Prostate gland (tissue), 2 donors: ENCODE measurements around the gene OPTC. TPM values are rescaled to one million over a fixed set of nuclear protein-coding genes. Genes with fewer than 3 reads are reported as not detected.

Experiments
- DNase-seq: peaks from one replicate; pipeline ENCODE4 v3.0.0-alpha.2; 2019; ENCODE audit warnings: low spot score
- H3K27ac ChIP-seq, 2 donors: fragments of 200-600 bp; sonication (generic); 2 replicates each; pipeline ENCODE4 v1.5.1; 2017 to 2019
- H3K27me3 ChIP-seq: fragments of 200-600 bp; sonication (generic); replicated peaks from 2 replicates; pipeline ENCODE4 v1.5.1; 2019; ENCODE audit not compliant: insufficient read depth
- H3K36me3 ChIP-seq, 2 donors: fragments of 200-600 bp; sonication (generic); 1 replicate in 1 of 2; 2 replicates in 1 of 2; pipeline versions ENCODE4 v1.5.1 to v1.8.1; 2017 to 2019
- H3K4me1 ChIP-seq: fragments of 200-600 bp; sonication (generic); replicated peaks from 2 replicates; pipeline ENCODE4 v1.5.1; 2019
- H3K4me3 ChIP-seq, 2 donors: fragments of 200-600 bp; sonication (generic); 2 replicates each; pipeline ENCODE4 v1.5.1; 2017 to 2019
- H3K9me3 ChIP-seq: fragments of 200-600 bp; sonication (generic); 2 replicates; pipeline ENCODE4 v1.5.1; 2017
- POLR2A ChIP-seq: fragments of 450-650 bp; IDR thresholded peaks from one replicate; pipeline ENCODE4 v1.6.1; 2016; ENCODE audit warnings: antibody characterized with exemption, mild to moderate bottlenecking
- POLR2AphosphoS5 ChIP-seq: sonication (generic); formaldehyde crosslinking; IDR thresholded peaks from one replicate; pipeline ENCODE4 v1.6.1; 2017; ENCODE audit warnings: antibody characterized with exemption
- WGBS: methylation state at CpG from one replicate; pipeline ENCODE4 v1.1.5; 2018; 5-methylcytosine and 5-hydroxymethylcytosine counted together
- intact Hi-C: fragments of 100-400 bp; cut with DNase I; formaldehyde crosslinking; loops from one replicate; pipeline ENCODE4 v1.14.2; 2022
- total RNA-seq, 2 donors: library from RNA; depleted of rRNA; stranded (reverse); fragments of >200 nt; gene quantifications; one replicate each; pipeline ENCODE4 v1.1.0, GENCODE V29; 2016
- TF ChIP-seq, protein P1 (sequence below), 4 experiments: fragments of 200-600 bp in 2 of 4; fragments of 450-650 bp in 2 of 4; sonication (generic) in 2 of 4; IDR thresholded peaks; 1 replicate in 3 of 4; 2 replicates in 1 of 4; pipeline ENCODE4 v1.5.1; 2016 to 2019; ENCODE audit warnings: antibody characterized with exemption in 4 of 4, mild to moderate bottlenecking in 2 of 4, moderate library complexity in 2 of 4

Gene OPTC
- total RNA-seq, 2 donors from 2014 or later, result not detected

DNA sequence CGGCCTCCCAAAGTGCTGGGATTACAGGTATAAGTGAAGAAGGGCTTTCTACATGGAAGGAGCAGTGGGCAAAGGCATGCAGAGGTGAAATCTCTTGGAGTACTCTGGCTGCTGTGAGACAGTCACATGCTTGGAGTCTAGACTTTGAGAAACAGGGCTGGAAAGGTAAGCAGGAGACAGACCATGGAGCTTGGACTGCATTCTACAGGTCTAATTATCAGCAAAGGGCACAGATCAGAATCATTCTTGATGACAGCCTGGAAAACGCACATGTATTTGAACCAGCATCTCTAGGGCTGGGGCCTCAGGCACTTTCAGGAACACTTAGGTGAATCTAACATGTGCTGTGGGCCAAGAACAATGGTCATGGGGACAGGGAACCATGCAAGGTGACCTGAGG is 25.6 kb upstream of the OPTC start:
- TF ChIP-seq POLR2A (no peak), POLR2AphosphoS5 (no peak)
- TF ChIP-seq, protein P1, sequence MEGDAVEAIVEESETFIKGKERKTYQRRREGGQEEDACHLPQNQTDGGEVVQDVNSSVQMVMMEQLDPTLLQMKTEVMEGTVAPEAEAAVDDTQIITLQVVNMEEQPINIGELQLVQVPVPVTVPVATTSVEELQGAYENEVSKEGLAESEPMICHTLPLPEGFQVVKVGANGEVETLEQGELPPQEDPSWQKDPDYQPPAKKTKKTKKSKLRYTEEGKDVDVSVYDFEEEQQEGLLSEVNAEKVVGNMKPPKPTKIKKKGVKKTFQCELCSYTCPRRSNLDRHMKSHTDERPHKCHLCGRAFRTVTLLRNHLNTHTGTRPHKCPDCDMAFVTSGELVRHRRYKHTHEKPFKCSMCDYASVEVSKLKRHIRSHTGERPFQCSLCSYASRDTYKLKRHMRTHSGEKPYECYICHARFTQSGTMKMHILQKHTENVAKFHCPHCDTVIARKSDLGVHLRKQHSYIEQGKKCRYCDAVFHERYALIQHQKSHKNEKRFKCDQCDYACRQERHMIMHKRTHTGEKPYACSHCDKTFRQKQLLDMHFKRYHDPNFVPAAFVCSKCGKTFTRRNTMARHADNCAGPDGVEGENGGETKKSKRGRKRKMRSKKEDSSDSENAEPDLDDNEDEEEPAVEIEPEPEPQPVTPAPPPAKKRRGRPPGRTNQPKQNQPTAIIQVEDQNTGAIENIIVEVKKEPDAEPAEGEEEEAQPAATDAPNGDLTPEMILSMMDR (IDR thresholded peaks at IDR 0.05), result no peak
- Histone ChIP-seq H3K27ac (peak overlapping the region in 1 of 2 donors; percentile 17), H3K27me3 (no peaks in the 10 kb centered on the region), H3K36me3 (no peaks in the 10 kb centered on the region), H3K4me3 (no peak overlapping the region), H3K4me1 (peaks cover 6% of the 10 kb centered on the region), H3K9me3 (no peaks in the 10 kb centered on the region)
- no peak for DNase-seq
- intact Hi-C loops, result no loop called here
- 96% methylated on average over 2 of the region's 2 CpGs for WGBS

DNA sequence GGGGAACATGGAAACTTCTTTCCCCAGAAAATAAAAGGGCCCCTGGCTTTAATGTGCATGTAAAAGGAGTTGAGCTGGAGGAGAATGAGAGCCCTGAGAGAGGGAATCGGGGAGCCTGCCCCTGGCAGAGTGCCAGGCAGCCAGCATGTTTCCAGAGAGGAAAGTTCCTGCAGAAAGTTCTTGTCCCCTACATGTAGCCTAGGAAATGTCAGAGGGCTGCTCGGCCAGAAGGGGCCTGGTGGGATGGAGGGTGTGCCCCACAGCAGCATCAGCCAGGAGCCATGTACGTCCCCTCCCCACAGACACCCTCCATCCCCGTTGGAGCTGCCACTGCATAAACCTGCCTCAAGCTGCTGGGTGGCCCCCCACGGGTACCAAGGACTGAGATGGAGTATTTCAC is 23.7 kb upstream of the OPTC start:
- intact Hi-C loops, result no loop called here
- no peaks in the 10 kb centered on the region for H3K36me3 ChIP-seq
- H3K27me3 ChIP-seq, result no peaks in the 10 kb centered on the region
- DNase-seq, result no peak
- no peak overlapping the region for H3K4me3 ChIP-seq
- no peaks in the 10 kb centered on the region for H3K9me3 ChIP-seq
- TF ChIP-seq POLR2A, result no peak
- TF ChIP-seq, protein P1 (IDR thresholded peaks at IDR 0.05), result no peak
- no peak for TF ChIP-seq POLR2AphosphoS5
- WGBS, result 58% methylated on average over 5 of the region's 5 CpGs
- peaks cover 6% of the 10 kb centered on the region for H3K4me1 ChIP-seq
- H3K27ac ChIP-seq, result no peak overlapping the region

DNA sequence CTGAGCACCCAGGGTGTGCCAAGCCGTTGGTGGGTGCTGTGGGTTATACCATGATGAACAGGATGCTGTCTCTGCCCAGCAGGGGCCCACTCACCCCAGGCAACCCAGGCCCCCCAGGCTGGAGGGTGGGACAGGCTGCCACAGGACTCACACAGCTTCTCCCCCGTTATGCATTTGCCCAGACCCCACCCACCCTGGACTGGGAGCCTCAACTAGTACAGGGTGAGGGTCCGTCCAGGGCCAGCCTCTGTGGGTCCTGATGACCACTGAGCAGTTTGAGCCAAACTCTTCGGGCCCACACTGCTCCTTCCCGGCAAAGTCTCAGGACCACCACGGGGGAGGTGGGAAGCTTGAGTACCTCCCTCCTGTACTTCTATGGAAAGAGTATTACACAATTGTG is 22.1 kb upstream of the OPTC start:
- Histone ChIP-seq H3K4me1 (no peaks in the 10 kb centered on the region), H3K27ac (no peak overlapping the region), H3K9me3 (no peaks in the 10 kb centered on the region), H3K27me3 (no peaks in the 10 kb centered on the region), H3K36me3 (no peaks in the 10 kb centered on the region), H3K4me3 (no peak overlapping the region)
- intact Hi-C loops, result no loop called here
- DNase-seq, result no peak
- WGBS, result 90% methylated on average over 6 of the region's 6 CpGs
- TF ChIP-seq, protein P1 (IDR thresholded peaks at IDR 0.05), result no peak
- TF ChIP-seq POLR2A (no peak), POLR2AphosphoS5 (no peak)

DNA sequence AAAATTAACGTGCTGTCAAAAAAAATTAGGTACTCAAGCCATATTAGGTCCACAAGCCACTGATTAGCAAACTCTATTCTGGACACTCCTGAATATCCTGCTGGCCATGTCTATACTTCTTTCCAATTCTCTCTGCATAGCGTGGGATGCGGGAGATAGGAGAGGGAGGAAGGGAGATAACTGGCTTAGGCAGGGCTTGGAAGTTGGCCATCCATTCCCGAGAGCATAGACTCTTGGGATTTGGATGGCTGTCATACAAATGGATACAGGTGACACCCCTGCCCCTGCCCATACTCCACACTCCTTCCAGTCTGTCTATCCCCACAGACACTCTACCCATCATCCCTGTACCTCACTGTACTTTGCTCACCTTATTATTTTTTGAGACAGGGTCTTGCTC is 20.7 kb upstream of the OPTC start:
- Histone ChIP-seq H3K27me3 (no peaks in the 10 kb centered on the region), H3K4me3 (no peak overlapping the region), H3K9me3 (no peaks in the 10 kb centered on the region), H3K27ac (no peak overlapping the region), H3K4me1 (no peaks in the 10 kb centered on the region), H3K36me3 (no peaks in the 10 kb centered on the region)
- no peak for TF ChIP-seq POLR2A
- TF ChIP-seq, protein P1 (IDR thresholded peaks at IDR 0.05), result no peak
- TF ChIP-seq POLR2AphosphoS5, result no peak
- no peak for DNase-seq
- 78% methylated on average over 4 of the region's 4 CpGs for WGBS
- intact Hi-C loops, result no loop called here

DNA sequence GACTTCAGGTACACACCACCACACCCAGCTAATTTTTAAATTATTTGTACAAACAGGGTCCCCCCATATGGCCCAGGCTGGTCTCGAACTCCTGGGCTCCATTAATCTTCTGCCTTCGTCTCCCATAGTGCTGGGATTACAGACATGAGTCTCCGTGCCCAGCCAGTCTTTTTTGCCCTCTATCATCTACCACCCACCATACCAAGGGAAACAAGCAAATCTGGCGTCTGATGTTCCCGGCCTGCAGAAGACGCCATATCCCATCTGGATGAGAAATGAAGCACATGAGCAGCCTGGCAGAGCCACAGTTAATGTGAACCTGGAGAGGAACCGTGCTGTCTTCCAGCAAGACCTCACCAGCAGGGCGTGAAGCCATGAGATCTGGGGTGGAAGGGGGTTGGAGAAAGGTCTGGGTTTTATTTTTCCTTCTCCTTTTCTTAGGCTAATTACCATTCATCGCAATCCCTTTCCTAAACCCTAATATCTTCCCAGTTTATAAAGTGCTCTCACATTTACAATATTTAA is 20.1 kb upstream of the OPTC start:
- no peak overlapping the region for H3K4me3 ChIP-seq
- H3K36me3 ChIP-seq, result no peaks in the 10 kb centered on the region
- no peaks in the 10 kb centered on the region for H3K27me3 ChIP-seq
- TF ChIP-seq POLR2AphosphoS5 (no peak), POLR2A (no peak)
- TF ChIP-seq, protein P1 (IDR thresholded peaks at IDR 0.05), result no peak
- H3K27ac ChIP-seq, result peak overlapping the region; percentile 67 to 78
- WGBS, result 78% methylated on average over 9 of the region's 9 CpGs
- H3K9me3 ChIP-seq, result no peaks in the 10 kb centered on the region
- intact Hi-C loops, result no loop called here
- no peaks in the 10 kb centered on the region for H3K4me1 ChIP-seq
- DNase-seq, result no peak
